ENCODE results near the gene MAPK12.

MAPK12 gene

GRCh38 chr22:50286275-50286674, 24.8 kb upstream of the MAPK12 start:
- no peak for DNase-seq (ENCODE audit: low spot score)
- Histone ChIP-seq H3K27ac (ENCODE audit: poor library complexity, severe bottlenecking) (no peak overlapping the region), H3K36me3 (ENCODE audit: low read depth) (peaks cover 53% of the 10 kb centered on the region), H3K4me3 (ENCODE audit: severe bottlenecking) (no peak overlapping the region), H3K4me1 (ENCODE audit: insufficient read depth, poor library complexity, severe bottlenecking) (peaks cover 11% of the 10 kb centered on the region), H3K9me3 (ENCODE audit: severe bottlenecking) (no peaks in the 10 kb centered on the region), H3K27me3 (ENCODE audit: insufficient read depth, poor library complexity, severe bottlenecking) (no peaks in the 10 kb centered on the region)
- ATAC-seq (ENCODE audit: low read depth): no peak
- TF ChIP-seq CTCF (IDR thresholded peaks at IDR 0.05; ENCODE audit: poor library complexity, severe bottlenecking): no peak

- no peak for TF ChIP-seq CTCF (IDR thresholded peaks at IDR 0.05; ENCODE audit: poor library complexity, severe bottlenecking)
- Histone ChIP-seq H3K4me3 (ENCODE audit: severe bottlenecking) (no peak overlapping the region), H3K4me1 (ENCODE audit: insufficient read depth, poor library complexity, severe bottlenecking) (peaks cover 11% of the 10 kb centered on the region), H3K27me3 (ENCODE audit: insufficient read depth, poor library complexity, severe bottlenecking) (no peaks in the 10 kb centered on the region), H3K9me3 (ENCODE audit: severe bottlenecking) (no peaks in the 10 kb centered on the region), H3K36me3 (ENCODE audit: low read depth) (peaks cover 58% of the 10 kb centered on the region), H3K27ac (ENCODE audit: poor library complexity, severe bottlenecking) (no peak overlapping the region)
- ATAC-seq (ENCODE audit: low read depth) (no peak), DNase-seq (ENCODE audit: low spot score) (no peak)
Measured at GRCh38 chr22:50285568-50286229, 24.2 kb upstream of the MAPK12 start.

- H3K27me3 ChIP-seq (ENCODE audit: insufficient read depth, poor library complexity, severe bottlenecking): no peaks in the 10 kb centered on the region
- TF ChIP-seq CTCF (IDR thresholded peaks at IDR 0.05; ENCODE audit: poor library complexity, severe bottlenecking): no peak
- peaks cover 11% of the 10 kb centered on the region for H3K4me1 ChIP-seq (ENCODE audit: insufficient read depth, poor library complexity, severe bottlenecking)
- DNase-seq (ENCODE audit: low spot score) (no peak), ATAC-seq (ENCODE audit: low read depth) (no peak)
- no peak overlapping the region for H3K27ac ChIP-seq (ENCODE audit: poor library complexity, severe bottlenecking)
- peaks cover 64% of the 10 kb centered on the region for H3K36me3 ChIP-seq (ENCODE audit: low read depth)
- no peak overlapping the region for H3K4me3 ChIP-seq (ENCODE audit: severe bottlenecking)
- H3K9me3 ChIP-seq (ENCODE audit: severe bottlenecking): no peaks in the 10 kb centered on the region
Measured at GRCh38 chr22:50284479-50284878, 23.0 kb upstream of the MAPK12 start.

- peaks cover 64% of the 10 kb centered on the region for H3K36me3 ChIP-seq (ENCODE audit: low read depth)
- DNase-seq (ENCODE audit: low spot score) (no peak), ATAC-seq (ENCODE audit: low read depth) (no peak)
- TF ChIP-seq CTCF (IDR thresholded peaks at IDR 0.05; ENCODE audit: poor library complexity, severe bottlenecking): no peak
- H3K4me3 ChIP-seq (ENCODE audit: severe bottlenecking): no peak overlapping the region
- no peak overlapping the region for H3K27ac ChIP-seq (ENCODE audit: poor library complexity, severe bottlenecking)
- H3K4me1 ChIP-seq (ENCODE audit: insufficient read depth, poor library complexity, severe bottlenecking): peaks cover 11% of the 10 kb centered on the region
- no peaks in the 10 kb centered on the region for H3K9me3 ChIP-seq (ENCODE audit: severe bottlenecking)
- no peaks in the 10 kb centered on the region for H3K27me3 ChIP-seq (ENCODE audit: insufficient read depth, poor library complexity, severe bottlenecking)
Measured at GRCh38 chr22:50283821-50284220, 22.3 kb upstream of the MAPK12 start.

GRCh38 chr22:50282361-50283155, 21.1 kb upstream of the MAPK12 start:
- peaks cover 11% of the 10 kb centered on the region for H3K4me1 ChIP-seq (ENCODE audit: insufficient read depth, poor library complexity, severe bottlenecking)
- peak overlapping the region; percentile 88 for H3K27ac ChIP-seq (ENCODE audit: poor library complexity, severe bottlenecking)
- ATAC-seq (ENCODE audit: low read depth): peak; percentile 88
- H3K4me3 ChIP-seq (ENCODE audit: severe bottlenecking): no peak overlapping the region
- no peak for TF ChIP-seq CTCF (IDR thresholded peaks at IDR 0.05; ENCODE audit: poor library complexity, severe bottlenecking)
- peak; percentile 96 for DNase-seq (ENCODE audit: low spot score)
- H3K27me3 ChIP-seq (ENCODE audit: insufficient read depth, poor library complexity, severe bottlenecking): no peaks in the 10 kb centered on the region
- peaks cover 64% of the 10 kb centered on the region for H3K36me3 ChIP-seq (ENCODE audit: low read depth)
- H3K9me3 ChIP-seq (ENCODE audit: severe bottlenecking): no peaks in the 10 kb centered on the region
